Effector CD8-positive, alpha-beta T cell (primary cell): ENCODE data around the gene SGCE.

Source experiments
- DNase-seq: peaks from one replicate; lab custom pipeline; 2025; lab: John Stamatoyannopoulos, UW

Gene SGCE

GRCh38 chr7:94660006-94660405, 4.1 kb upstream of the SGCE start:
- no peak for DNase-seq

GRCh38 chr7:94658826-94659225, 2.9 kb upstream of the SGCE start:
- DNase-seq: no peak

GRCh38 chr7:94657771-94658693, 2.1 kb upstream of the SGCE start:
- peak; percentile 95 for DNase-seq

- DNase-seq: no peak
These were observed 1.2 kb upstream of the SGCE start for GRCh38 chr7:94656925-94657731.

- no peak for DNase-seq
These were observed 658 bp upstream of the SGCE start for GRCh38 chr7:94656658-94656924.

GRCh38 chr7:94655126-94655847, 646 bp downstream of the SGCE start:
- no peak for DNase-seq

GRCh38 chr7:94654783-94655125, 1.2 kb downstream of the SGCE start:
- DNase-seq: no peak

- no peak for DNase-seq
These were observed 5.5 kb downstream of the SGCE start for GRCh38 chr7:94650147-94651051.

GRCh38 chr7:94649450-94649849, 6.5 kb downstream of the SGCE start:
- no peak for DNase-seq

GRCh38 chr7:94648731-94649130, 7.2 kb downstream of the SGCE start:
- DNase-seq: no peak

GRCh38 chr7:94647295-94647694, 8.6 kb downstream of the SGCE start:
- DNase-seq: no peak

GRCh38 chr7:94643771-94644545, 12.0 kb downstream of the SGCE start:
- no peak for DNase-seq

- DNase-seq: no peak
These were observed 12.9 kb downstream of the SGCE start for GRCh38 chr7:94642838-94643653.

GRCh38 chr7:94639384-94639783, 16.5 kb downstream of the SGCE start:
- DNase-seq: no peak

GRCh38 chr7:94635687-94636086, 20.2 kb downstream of the SGCE start:
- no peak for DNase-seq

GRCh38 chr7:94634502-94634901, 21.4 kb downstream of the SGCE start:
- DNase-seq: no peak

GRCh38 chr7:94633687-94634086, 22.2 kb downstream of the SGCE start:
- no peak for DNase-seq

- no peak for DNase-seq
These were observed 23.0 kb downstream of the SGCE start for GRCh38 chr7:94633014-94633341.

GRCh38 chr7:94632338-94633013, 23.5 kb downstream of the SGCE start:
- DNase-seq: no peak

- DNase-seq: no peak
These were observed 25.1 kb downstream of the SGCE start for GRCh38 chr7:94630855-94631254.
